ENCODE data around the gene CHST11.
"Not testable (repeated sequence)": the region's sequence is repeated elsewhere in the genome, so short reads cannot be mapped to it uniquely, and the experiment has no call there.

Gene CHST11

GRCh38 chr12:104506676-104507401, 50.1 kb downstream of the CHST11 start:
- DNase-seq, result no peak

- DNase-seq, result no peak
Observed at GRCh38 chr12:104507672-104508071, 50.9 kb downstream of the CHST11 start.

GRCh38 chr12:104508752-104509446, 52.2 kb downstream of the CHST11 start:
- no peak for DNase-seq

- DNase-seq, result no peak
Observed at GRCh38 chr12:104510145-104510872, 53.6 kb downstream of the CHST11 start.

GRCh38 chr12:104510873-104511440, 54.2 kb downstream of the CHST11 start:
- DNase-seq, result no peak

GRCh38 chr12:104513681-104514080, 56.9 kb downstream of the CHST11 start:
- no peak for DNase-seq

- no peak for DNase-seq
Observed at GRCh38 chr12:104514092-104514810, 57.5 kb downstream of the CHST11 start.

GRCh38 chr12:104515899-104516298, 59.2 kb downstream of the CHST11 start:
- DNase-seq, result no peak

GRCh38 chr12:104516821-104517220, 60.1 kb downstream of the CHST11 start:
- DNase-seq, result no peak

- no peak for DNase-seq
Observed at GRCh38 chr12:104517880-104518279, 61.1 kb downstream of the CHST11 start.

GRCh38 chr12:104519190-104520019, 62.7 kb downstream of the CHST11 start:
- DNase-seq, result no peak

- no peak for DNase-seq
Observed at GRCh38 chr12:104520242-104520900, 63.6 kb downstream of the CHST11 start.

GRCh38 chr12:104521731-104522130, 65.0 kb downstream of the CHST11 start:
- no peak for DNase-seq

- DNase-seq, result no peak
Observed at GRCh38 chr12:104522985-104523722, 66.4 kb downstream of the CHST11 start.

- no peak for DNase-seq
Observed at GRCh38 chr12:104524034-104524832, 67.5 kb downstream of the CHST11 start.

- no peak for DNase-seq
Observed at GRCh38 chr12:104526320-104526719, 69.6 kb downstream of the CHST11 start.

- no peak for DNase-seq
Observed at GRCh38 chr12:104526751-104527150, 70.0 kb downstream of the CHST11 start.

GRCh38 chr12:104527653-104528052, 70.9 kb downstream of the CHST11 start:
- DNase-seq, result not testable (repeated sequence)

GRCh38 chr12:104529130-104529874, 72.6 kb downstream of the CHST11 start:
- no peak for DNase-seq

Data from activated effector memory CD4-positive, alpha-beta T cell treated with Interleukin-2 at 50 U/mL for 16 hours (primary cell).